ENCODE results near the gene SLC22A4.

The SLC22A4 gene

GRCh38 chr5:132257131-132258101, 36.8 kb upstream of the SLC22A4 start, which contains the start of gene PDLIM4:
TSS of gene PDLIM4 (plus strand) at chr5:132257696. CDS start at chr5:132257735, 39 bp downstream.
- H3K4me3 ChIP-seq (ENCODE audit: low read depth, low read length): peak within 1 kb of the TSS; percentile 83
- H3K4me1 ChIP-seq (ENCODE audit: control insufficient read depth, insufficient read depth, low read length, unreplicated experiment): peaks cover 38% of the 10 kb centered on the region

GRCh38 chr5:132258102-132259068, 35.8 kb upstream of the SLC22A4 start:
- H3K4me1 ChIP-seq (ENCODE audit: control insufficient read depth, insufficient read depth, low read length, unreplicated experiment): peaks cover 48% of the 10 kb centered on the region
- no peaks in the 10 kb centered on the region for H3K27me3 ChIP-seq (ENCODE audit: insufficient read depth, low read length)
- peaks cover 56% of the 10 kb centered on the region for H3K79me2 ChIP-seq (ENCODE audit: control insufficient read depth, insufficient read depth, low read length, unreplicated experiment)
- H3K4me3 ChIP-seq (ENCODE audit: low read depth, low read length): peak overlapping the region; percentile 83
- no peaks in the 10 kb centered on the region for H3K36me3 ChIP-seq (ENCODE audit: insufficient read depth, low read length)
- H2AFZ ChIP-seq (ENCODE audit: low read length, unreplicated experiment): peak overlapping the region; percentile 35
- peak overlapping the region; percentile 87 for H3K27ac ChIP-seq (ENCODE audit: low read depth, low read length)

More at GRCh38 chr5:132257131-132258101, 36.8 kb upstream of the SLC22A4 start, which contains the start of gene PDLIM4:
- Histone ChIP-seq H2AFZ (ENCODE audit: low read length, unreplicated experiment) (peak within 1 kb of the TSS; percentile 93), H3K27ac (ENCODE audit: low read depth, low read length) (peak within 1 kb of the TSS; percentile 87), H3K36me3 (ENCODE audit: insufficient read depth, low read length) (no peaks in the 10 kb centered on the region), H3K27me3 (ENCODE audit: insufficient read depth, low read length) (no peaks in the 10 kb centered on the region), H3K79me2 (ENCODE audit: control insufficient read depth, insufficient read depth, low read length, unreplicated experiment) (peaks cover 49% of the 10 kb centered on the region)

GRCh38 chr5:132259069-132259851, 34.9 kb upstream of the SLC22A4 start:
- peak overlapping the region; percentile 83 for H3K4me3 ChIP-seq (ENCODE audit: low read depth, low read length)
- H3K36me3 ChIP-seq (ENCODE audit: insufficient read depth, low read length): no peaks in the 10 kb centered on the region
- H3K4me1 ChIP-seq (ENCODE audit: control insufficient read depth, insufficient read depth, low read length, unreplicated experiment): peaks cover 56% of the 10 kb centered on the region
- no peak overlapping the region for H2AFZ ChIP-seq (ENCODE audit: low read length, unreplicated experiment)
- H3K79me2 ChIP-seq (ENCODE audit: control insufficient read depth, insufficient read depth, low read length, unreplicated experiment): peaks cover 57% of the 10 kb centered on the region
- H3K27ac ChIP-seq (ENCODE audit: low read depth, low read length): peak overlapping the region; percentile 87
- H3K27me3 ChIP-seq (ENCODE audit: insufficient read depth, low read length): no peaks in the 10 kb centered on the region

- Histone ChIP-seq H3K79me2 (ENCODE audit: control insufficient read depth, insufficient read depth, low read length, unreplicated experiment) (peaks cover 60% of the 10 kb centered on the region), H3K27ac (ENCODE audit: low read depth, low read length) (peak overlapping the region; percentile 87), H2AFZ (ENCODE audit: low read length, unreplicated experiment) (no peak overlapping the region), H3K4me3 (ENCODE audit: low read depth, low read length) (peak overlapping the region; percentile 83), H3K36me3 (ENCODE audit: insufficient read depth, low read length) (no peaks in the 10 kb centered on the region), H3K27me3 (ENCODE audit: insufficient read depth, low read length) (no peaks in the 10 kb centered on the region), H3K4me1 (ENCODE audit: control insufficient read depth, insufficient read depth, low read length, unreplicated experiment) (peaks cover 59% of the 10 kb centered on the region)
Measured at GRCh38 chr5:132260051-132260450, 34.1 kb upstream of the SLC22A4 start.

- Histone ChIP-seq H3K27ac (ENCODE audit: low read depth, low read length) (peak overlapping the region; percentile 87), H3K4me1 (ENCODE audit: control insufficient read depth, insufficient read depth, low read length, unreplicated experiment) (peaks cover 66% of the 10 kb centered on the region)
Measured at GRCh38 chr5:132260714-132261551, 33.3 kb upstream of the SLC22A4 start.

GRCh38 chr5:132261881-132262845, 32.0 kb upstream of the SLC22A4 start:
- peaks cover 73% of the 10 kb centered on the region for H3K4me1 ChIP-seq (ENCODE audit: control insufficient read depth, insufficient read depth, low read length, unreplicated experiment)
- no peaks in the 10 kb centered on the region for H3K27me3 ChIP-seq (ENCODE audit: insufficient read depth, low read length)
- peaks cover 67% of the 10 kb centered on the region for H3K79me2 ChIP-seq (ENCODE audit: control insufficient read depth, insufficient read depth, low read length, unreplicated experiment)
- peaks cover 6% of the 10 kb centered on the region; the same call in 1 of the 2 replicates for H3K36me3 ChIP-seq (ENCODE audit: insufficient read depth, low read length)
- H2AFZ ChIP-seq (ENCODE audit: low read length, unreplicated experiment): no peak overlapping the region
- H3K27ac ChIP-seq (ENCODE audit: low read depth, low read length): peak overlapping the region; percentile 93
- H3K4me3 ChIP-seq (ENCODE audit: low read depth, low read length): no peak overlapping the region

More at GRCh38 chr5:132260714-132261551, 33.3 kb upstream of the SLC22A4 start:
- H2AFZ ChIP-seq (ENCODE audit: low read length, unreplicated experiment): no peak overlapping the region
- H3K36me3 ChIP-seq (ENCODE audit: insufficient read depth, low read length): no peaks in the 10 kb centered on the region
- H3K27me3 ChIP-seq (ENCODE audit: insufficient read depth, low read length): no peaks in the 10 kb centered on the region
- H3K79me2 ChIP-seq (ENCODE audit: control insufficient read depth, insufficient read depth, low read length, unreplicated experiment): peaks cover 63% of the 10 kb centered on the region
- H3K4me3 ChIP-seq (ENCODE audit: low read depth, low read length): peak overlapping the region; percentile 83

GRCh38 chr5:132262882-132263547, 31.2 kb upstream of the SLC22A4 start:
- Histone ChIP-seq H3K4me3 (ENCODE audit: low read depth, low read length) (no peak overlapping the region), H3K4me1 (ENCODE audit: control insufficient read depth, insufficient read depth, low read length, unreplicated experiment) (peaks cover 75% of the 10 kb centered on the region), H2AFZ (ENCODE audit: low read length, unreplicated experiment) (no peak overlapping the region), H3K79me2 (ENCODE audit: control insufficient read depth, insufficient read depth, low read length, unreplicated experiment) (peaks cover 61% of the 10 kb centered on the region), H3K27me3 (ENCODE audit: insufficient read depth, low read length) (no peaks in the 10 kb centered on the region), H3K27ac (ENCODE audit: low read depth, low read length) (peak overlapping the region; percentile 93), H3K36me3 (ENCODE audit: insufficient read depth, low read length) (peaks cover 9% of the 10 kb centered on the region; the same call in 1 of the 2 replicates)

- peak overlapping the region; percentile 93 for H3K27ac ChIP-seq (ENCODE audit: low read depth, low read length)
- peaks cover 9% of the 10 kb centered on the region; the same call in 1 of the 2 replicates for H3K36me3 ChIP-seq (ENCODE audit: insufficient read depth, low read length)
- no peak overlapping the region for H2AFZ ChIP-seq (ENCODE audit: low read length, unreplicated experiment)
- H3K79me2 ChIP-seq (ENCODE audit: control insufficient read depth, insufficient read depth, low read length, unreplicated experiment): peaks cover 54% of the 10 kb centered on the region
- no peak overlapping the region; the same call in 1 of the 2 replicates for H3K4me3 ChIP-seq (ENCODE audit: low read depth, low read length)
- H3K4me1 ChIP-seq (ENCODE audit: control insufficient read depth, insufficient read depth, low read length, unreplicated experiment): peaks cover 82% of the 10 kb centered on the region
- H3K27me3 ChIP-seq (ENCODE audit: insufficient read depth, low read length): no peaks in the 10 kb centered on the region
Measured at GRCh38 chr5:132263548-132264261, 30.5 kb upstream of the SLC22A4 start.
